ENCODE results near the gene ITGB8.
"Not testable (repeated sequence)": the region's sequence is repeated elsewhere in the genome, so short reads cannot be mapped to it uniquely, and the experiment has no call there.

Gene ITGB8

GRCh38 chr7:20389192-20389591, 58.5 kb downstream of the ITGB8 start:
- DNase-seq, result not testable (repeated sequence)

GRCh38 chr7:20393021-20393610, 62.4 kb downstream of the ITGB8 start:
- DNase-seq, result no peak

- DNase-seq, result no peak
Measured at GRCh38 chr7:20393616-20394015, 62.9 kb downstream of the ITGB8 start.

GRCh38 chr7:20394284-20394683, 63.6 kb downstream of the ITGB8 start:
- no peak for DNase-seq

GRCh38 chr7:20395104-20395503, 64.4 kb downstream of the ITGB8 start:
- no peak for DNase-seq

- DNase-seq, result no peak
Measured at GRCh38 chr7:20395511-20395910, 64.8 kb downstream of the ITGB8 start.

- DNase-seq, result no peak
Measured at GRCh38 chr7:20399521-20399920, 68.8 kb downstream of the ITGB8 start.

- no peak for DNase-seq
Measured at GRCh38 chr7:20401861-20402746, 71.4 kb downstream of the ITGB8 start.

GRCh38 chr7:20402747-20403230, 72.1 kb downstream of the ITGB8 start:
- no peak for DNase-seq

- DNase-seq, result no peak
Measured at GRCh38 chr7:20403331-20403730, 72.6 kb downstream of the ITGB8 start.

- no peak for DNase-seq
Measured at GRCh38 chr7:20404320-20404719, 73.6 kb downstream of the ITGB8 start.

GRCh38 chr7:20407585-20408466, 77.1 kb downstream of the ITGB8 start:
- no peak for DNase-seq

- no peak for DNase-seq
Measured at GRCh38 chr7:20408467-20408826, 77.7 kb downstream of the ITGB8 start.

GRCh38 chr7:20409961-20410360, 79.3 kb downstream of the ITGB8 start:
- no peak for DNase-seq

GRCh38 chr7:20411372-20411771, 80.7 kb downstream of the ITGB8 start:
- DNase-seq, result no peak

GRCh38 chr7:20412032-20412431, 81.3 kb downstream of the ITGB8 start:
- no peak for DNase-seq

GRCh38 chr7:20417260-20417659, 86.6 kb downstream of the ITGB8 start:
- DNase-seq, result no peak

GRCh38 chr7:20417675-20418382, 87.1 kb downstream of the ITGB8 start:
- no peak for DNase-seq

GRCh38 chr7:20424500-20424899, 93.8 kb downstream of the ITGB8 start:
- no peak for DNase-seq

GRCh38 chr7:20430664-20431063, 100.0 kb downstream of the ITGB8 start:
- DNase-seq, result no peak

- no peak for DNase-seq
Measured at GRCh38 chr7:20431146-20431545, 100.4 kb downstream of the ITGB8 start.

- DNase-seq, result no peak
Measured at GRCh38 chr7:20432071-20432470, 101.4 kb downstream of the ITGB8 start.

GRCh38 chr7:20435305-20435704, 104.6 kb downstream of the ITGB8 start:
- DNase-seq, result no peak
